MM.1S (cell line): ENCODE results near the gene ZBTB7C.

ENCODE experiments used
- CTCF ChIP-seq: fragments of 300-600 bp; sonication (generic); IDR thresholded peaks from 2 replicates; pipeline ENCODE4 v1.5.1; 2016; ENCODE audit warnings: antibody characterized with exemption, low read length, mixed read lengths
- EZH2 ChIP-seq: fragments of 300-600 bp; sonication (generic); optimal IDR thresholded peaks from 2 replicates; pipeline ENCODE3; 2017; ENCODE audit warnings: low read depth, mild to moderate bottlenecking, antibody characterized with exemption, low read length, mixed read lengths

- TF ChIP-seq CTCF (no peak), EZH2 (no peak)
These were observed 401.8 kb downstream of the ZBTB7C start for GRCh38 chr18:48007381-48007780.
